GM12865 (cell line): Measurements from ENCODE around the gene ALS2CL.

Experiments used
- DNase-seq: peaks from one replicate; pipeline ENCODE4 v3.0.0; 2010; ENCODE audit warnings: low read depth
- H3K4me3 ChIP-seq: 2 replicates; pipeline ENCODE4 v1.5.1; 2011; ENCODE audit warnings: mild to moderate bottlenecking, low read depth, low read length, control low read depth
- TF ChIP-seq, protein P1 (sequence below): IDR thresholded peaks from 2 replicates; pipeline ENCODE4 v1.5.1; 2011; ENCODE audit warnings: low read length, control low read depth, low read depth, inconsistent platforms; ENCODE audit not compliant: insufficient read depth; ENCODE audit errors: missing control alignments

ALS2CL gene

DNA sequence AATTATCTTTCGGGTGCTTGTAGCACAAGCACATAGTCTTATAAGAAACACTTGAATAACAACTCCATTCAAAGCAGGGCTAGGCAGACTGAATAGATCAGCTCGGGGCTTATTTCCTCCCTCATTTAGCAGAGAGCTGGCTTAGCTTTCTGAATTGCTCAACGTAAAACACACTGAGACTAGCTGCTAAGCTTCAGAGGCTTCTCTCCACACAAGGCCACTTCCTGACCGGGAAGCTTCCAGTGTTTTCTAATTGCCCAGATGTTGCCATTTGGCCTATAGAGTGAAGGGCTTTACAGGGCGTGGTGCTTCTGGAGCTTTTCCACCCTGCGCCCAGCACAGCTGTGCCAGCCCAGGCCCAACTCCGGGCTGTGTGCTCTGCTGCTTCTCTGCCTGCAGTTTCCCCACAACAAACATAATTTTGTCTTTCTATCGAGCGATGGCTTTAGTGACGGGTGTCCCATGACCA is 64.5 kb downstream of the ALS2CL start:
- TF ChIP-seq, protein P1, sequence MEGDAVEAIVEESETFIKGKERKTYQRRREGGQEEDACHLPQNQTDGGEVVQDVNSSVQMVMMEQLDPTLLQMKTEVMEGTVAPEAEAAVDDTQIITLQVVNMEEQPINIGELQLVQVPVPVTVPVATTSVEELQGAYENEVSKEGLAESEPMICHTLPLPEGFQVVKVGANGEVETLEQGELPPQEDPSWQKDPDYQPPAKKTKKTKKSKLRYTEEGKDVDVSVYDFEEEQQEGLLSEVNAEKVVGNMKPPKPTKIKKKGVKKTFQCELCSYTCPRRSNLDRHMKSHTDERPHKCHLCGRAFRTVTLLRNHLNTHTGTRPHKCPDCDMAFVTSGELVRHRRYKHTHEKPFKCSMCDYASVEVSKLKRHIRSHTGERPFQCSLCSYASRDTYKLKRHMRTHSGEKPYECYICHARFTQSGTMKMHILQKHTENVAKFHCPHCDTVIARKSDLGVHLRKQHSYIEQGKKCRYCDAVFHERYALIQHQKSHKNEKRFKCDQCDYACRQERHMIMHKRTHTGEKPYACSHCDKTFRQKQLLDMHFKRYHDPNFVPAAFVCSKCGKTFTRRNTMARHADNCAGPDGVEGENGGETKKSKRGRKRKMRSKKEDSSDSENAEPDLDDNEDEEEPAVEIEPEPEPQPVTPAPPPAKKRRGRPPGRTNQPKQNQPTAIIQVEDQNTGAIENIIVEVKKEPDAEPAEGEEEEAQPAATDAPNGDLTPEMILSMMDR = no peak
- H3K4me3 ChIP-seq = no peak overlapping the region
- no peak for DNase-seq

- no peak for DNase-seq
- no peak overlapping the region for H3K4me3 ChIP-seq
- TF ChIP-seq, protein P1 = no peak
Measured at GRCh38 chr3:46627078-46627477, 66.4 kb downstream of the ALS2CL start.

GRCh38 chr3:46626039-46626438 is 67.4 kb downstream of the ALS2CL start:
- no peak for DNase-seq
- H3K4me3 ChIP-seq = no peak overlapping the region
- TF ChIP-seq, protein P1 = no peak

DNA sequence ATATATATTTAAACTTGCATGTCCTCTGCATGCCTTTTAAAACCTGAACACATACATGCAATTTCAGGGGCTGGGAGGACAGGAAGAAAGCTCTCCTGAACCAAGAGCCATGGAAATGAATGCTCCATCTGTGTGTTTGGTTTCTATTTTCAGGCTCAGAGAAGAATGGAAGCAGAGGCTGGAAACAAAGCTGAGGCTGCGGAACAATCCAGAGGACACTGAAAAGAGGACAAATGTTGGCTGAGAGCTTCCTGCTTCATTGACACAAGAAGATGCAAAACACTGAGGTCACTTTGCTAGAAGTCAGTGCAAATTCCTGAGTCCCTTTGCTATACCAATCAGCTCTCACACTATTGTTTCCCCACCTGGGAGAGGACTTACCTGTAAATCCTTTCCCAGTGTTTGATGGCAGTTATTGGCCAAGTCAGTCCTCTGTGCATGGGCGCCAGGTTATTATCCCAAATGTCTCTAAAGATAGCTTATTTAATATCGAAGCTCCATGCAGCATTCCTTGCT is 68.4 kb downstream of the ALS2CL start:
- TF ChIP-seq, protein P1 = no peak
- DNase-seq = no peak
- no peak overlapping the region for H3K4me3 ChIP-seq

- no peak for DNase-seq
- TF ChIP-seq, protein P1 = no peak
- H3K4me3 ChIP-seq = no peak overlapping the region
Measured at GRCh38 chr3:46624533-46624932, 68.9 kb downstream of the ALS2CL start.

DNA sequence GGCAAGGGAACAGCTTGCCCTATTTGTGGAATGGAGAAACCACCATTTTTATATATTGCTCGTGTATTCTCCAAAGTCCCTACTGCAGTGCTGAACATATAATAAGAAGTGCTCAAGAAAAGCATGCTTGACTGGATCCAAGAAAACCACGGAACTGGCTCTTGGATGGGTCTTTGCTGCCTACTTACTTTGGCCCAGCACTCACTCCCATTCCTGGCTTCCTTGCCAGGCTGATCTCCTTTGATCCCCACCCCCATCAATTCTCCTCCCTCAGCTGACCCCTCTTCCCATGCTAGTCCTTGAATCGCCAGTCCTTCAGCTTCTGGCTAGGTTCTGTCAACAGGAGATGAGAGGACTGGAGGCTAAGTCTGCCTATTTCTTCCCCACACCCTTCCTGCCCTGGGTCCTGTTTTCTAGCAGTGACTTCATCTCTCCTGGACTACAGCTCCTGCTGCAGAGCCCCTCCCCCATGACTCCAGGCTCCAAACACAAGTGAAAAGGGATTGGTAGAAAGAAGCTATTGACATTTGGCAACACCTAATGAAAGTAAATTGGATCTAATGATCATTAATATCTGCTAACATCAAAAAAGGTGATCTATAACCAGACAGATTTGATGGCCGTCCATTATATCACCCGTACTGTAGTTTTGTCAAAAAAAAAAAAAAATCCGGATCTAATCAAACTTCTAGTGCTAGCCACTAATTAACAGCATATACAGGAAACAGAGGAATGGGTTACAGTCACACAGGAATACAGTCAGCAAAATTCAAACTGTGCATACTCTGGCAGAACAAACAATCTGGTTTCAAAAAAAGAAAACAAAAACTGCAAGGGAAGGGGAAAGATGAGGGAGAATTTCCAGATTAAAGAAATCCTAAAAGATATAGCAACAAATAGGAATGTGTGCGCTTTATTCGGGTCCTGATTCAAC is 73.4 kb downstream of the ALS2CL start:
- no peak overlapping the region for H3K4me3 ChIP-seq
- TF ChIP-seq, protein P1 = no peak
- DNase-seq = no peak
